Left lung (tissue), 10 donors: ENCODE data around the gene EVI2B. TPM values are rescaled to one million over a fixed set of nuclear protein-coding genes. Genes with fewer than 3 reads are reported as not detected.
"Not testable (repeated sequence)": the region's sequence is repeated elsewhere in the genome, so short reads cannot be mapped to it uniquely, and the experiment has no call there.

Source experiments
- ATAC-seq: fragments of 200-7000 bp; cut with Tn5 transposase; one replicate; pipeline ENCODE4 v1.9.1; 2020; ENCODE audit warnings: moderate library complexity
- DNase-seq, 4 donors: peaks; one replicate each; pipeline ENCODE4 v3.0.0-alpha.2; 2013 to 2020
- H3K27ac ChIP-seq, 2 donors: fragments of 200-600 bp; sonication (generic) in 1 of 2; one replicate each; pipeline versions ENCODE4 v1.5.0 to v1.8.0; 2020 to 2021
- H3K27me3 ChIP-seq, 2 donors: fragments of 200-600 bp; sonication (generic) in 1 of 2; one replicate each; pipeline versions ENCODE4 v1.5.0 to v1.8.0; 2020 to 2021
- H3K36me3 ChIP-seq, 2 donors: fragments of 200-600 bp; sonication (generic) in 1 of 2; one replicate each; pipeline versions ENCODE4 v1.5.0 to v1.8.0; 2020 to 2021
- H3K4me1 ChIP-seq, 2 donors: fragments of 200-600 bp; one replicate each; pipeline ENCODE4 v1.8.0; 2021
- H3K4me3 ChIP-seq, 2 donors: fragments of 200-600 bp; sonication (generic) in 1 of 2; one replicate each; pipeline versions ENCODE4 v1.5.0 to v1.8.0; 2020 to 2021; ENCODE audit warnings: mild to moderate bottlenecking in 1 of 2
- H3K9me3 ChIP-seq, 2 donors: fragments of 200-600 bp; sonication (generic) in 1 of 2; one replicate each; pipeline versions ENCODE4 v1.5.0 to v1.8.0; 2020 to 2021
- CTCF ChIP-seq, 2 donors: fragments of 200-600 bp; sonication (generic) in 1 of 2; IDR thresholded peaks; one replicate each; pipeline versions ENCODE4 v1.5.0 to v1.8.0; 2021; ENCODE audit warnings: antibody characterized with exemption in 2 of 2
- intact Hi-C, 2 donors: fragments of 100-400 bp; cut with DNase I; formaldehyde crosslinking; loops; one replicate each; pipeline versions ENCODE4 v1.11.2 to v1.14.2; 2022
- polyA plus RNA-seq, 6 donors: library from polyadenylated mRNA; unstranded; fragments of 120-200 nt; gene quantifications; one replicate each; pipeline ENCODE4 v1.2.1, GENCODE V29; 2013; ENCODE audit not compliant: insufficient read length in 6 of 6
- total RNA-seq, 2 donors: library from RNA; stranded (reverse); fragmentation: NEBNext Ultra II Directional; extraction: Animal tissue kit (Norgen Biotek cat#: 25700); gene quantifications; one replicate each; pipeline ENCODE4 v1.2.1, GENCODE V29; 2021
- donor health status: DM: no; HTN: yes; CAD: no.
- donor health status: DM: no; HTN: no; CAD: no.

Gene EVI2B
- total and polyA plus RNA-seq, 8 donors, result 2.2 to 80.4 (median 2.9) TPM

GRCh38 chr17:31294820-31295488, 18.9 kb downstream of the EVI2B start:
- no peak overlapping the region for H3K27ac ChIP-seq
- H3K9me3 ChIP-seq, result no peaks in the 10 kb centered on the region
- H3K4me1 ChIP-seq, result no peaks in the 10 kb centered on the region
- no peak overlapping the region for H3K4me3 ChIP-seq
- TF ChIP-seq CTCF (IDR thresholded peaks at IDR 0.05), result no peak
- no peaks in the 10 kb centered on the region for H3K36me3 ChIP-seq
- DNase-seq (no peak), ATAC-seq (no peak)
- intact Hi-C loops, result no loop called here
- H3K27me3 ChIP-seq, result no peaks in the 10 kb centered on the region

GRCh38 chr17:31294231-31294630, 19.6 kb downstream of the EVI2B start:
- no peak for TF ChIP-seq CTCF (IDR thresholded peaks at IDR 0.05)
- Histone ChIP-seq H3K27ac (no peak overlapping the region), H3K36me3 (no peaks in the 10 kb centered on the region), H3K9me3 (no peaks in the 10 kb centered on the region), H3K4me3 (no peak overlapping the region), H3K27me3 (no peaks in the 10 kb centered on the region), H3K4me1 (no peaks in the 10 kb centered on the region)
- intact Hi-C loops, result no loop called here
- ATAC-seq (no peak), DNase-seq (no peak)

GRCh38 chr17:31293581-31293980, 20.3 kb downstream of the EVI2B start:
- TF ChIP-seq CTCF (IDR thresholded peaks at IDR 0.05), result no peak
- ATAC-seq, result no peak
- DNase-seq, result no peak
- H3K4me1 ChIP-seq, result no peaks in the 10 kb centered on the region
- H3K9me3 ChIP-seq, result no peaks in the 10 kb centered on the region
- H3K36me3 ChIP-seq, result no peaks in the 10 kb centered on the region
- intact Hi-C loops, result no loop called here
- no peak overlapping the region for H3K4me3 ChIP-seq
- no peaks in the 10 kb centered on the region for H3K27me3 ChIP-seq
- no peak overlapping the region for H3K27ac ChIP-seq

- Histone ChIP-seq H3K36me3 (no peaks in the 10 kb centered on the region), H3K4me1 (no peaks in the 10 kb centered on the region), H3K4me3 (no peak overlapping the region), H3K27ac (no peak overlapping the region), H3K9me3 (no peaks in the 10 kb centered on the region), H3K27me3 (no peaks in the 10 kb centered on the region)
- intact Hi-C loops, result no loop called here
- no peak for TF ChIP-seq CTCF (IDR thresholded peaks at IDR 0.05)
- DNase-seq, result no peak
- ATAC-seq, result no peak
These were observed 22.0 kb downstream of the EVI2B start for GRCh38 chr17:31291820-31292219.

GRCh38 chr17:31289790-31290189, 24.1 kb downstream of the EVI2B start:
- peaks cover 0 to 3% of the 10 kb centered on the region in 2 donors for H3K36me3 ChIP-seq
- no peaks in the 10 kb centered on the region for H3K27me3 ChIP-seq
- H3K9me3 ChIP-seq, result no peaks in the 10 kb centered on the region
- no peak overlapping the region for H3K4me3 ChIP-seq
- H3K4me1 ChIP-seq, result no peaks in the 10 kb centered on the region
- ATAC-seq, result no peak
- H3K27ac ChIP-seq, result no peak overlapping the region
- intact Hi-C loops, result no loop called here
- DNase-seq, result no peak
- TF ChIP-seq CTCF (IDR thresholded peaks at IDR 0.05), result no peak

GRCh38 chr17:31287932-31288331, 25.9 kb downstream of the EVI2B start:
- H3K27me3 ChIP-seq, H3K4me3 ChIP-seq, H3K4me1 ChIP-seq, ATAC-seq, H3K27ac ChIP-seq, DNase-seq, H3K9me3 ChIP-seq, intact Hi-C loops, H3K36me3 ChIP-seq: not testable (repeated sequence)
